ENCODE measurements around the gene RGPD3. TPM values are rescaled to one million over a fixed set of nuclear protein-coding genes. Genes with fewer than 3 reads are reported as not detected.
"Not testable (repeated sequence)": the region's sequence is repeated elsewhere in the genome, so short reads cannot be mapped to it uniquely, and the experiment has no call there.

RGPD3 gene
- total RNA-seq = under 1 TPM; 0.05 to 0.14 TPM

DNA sequence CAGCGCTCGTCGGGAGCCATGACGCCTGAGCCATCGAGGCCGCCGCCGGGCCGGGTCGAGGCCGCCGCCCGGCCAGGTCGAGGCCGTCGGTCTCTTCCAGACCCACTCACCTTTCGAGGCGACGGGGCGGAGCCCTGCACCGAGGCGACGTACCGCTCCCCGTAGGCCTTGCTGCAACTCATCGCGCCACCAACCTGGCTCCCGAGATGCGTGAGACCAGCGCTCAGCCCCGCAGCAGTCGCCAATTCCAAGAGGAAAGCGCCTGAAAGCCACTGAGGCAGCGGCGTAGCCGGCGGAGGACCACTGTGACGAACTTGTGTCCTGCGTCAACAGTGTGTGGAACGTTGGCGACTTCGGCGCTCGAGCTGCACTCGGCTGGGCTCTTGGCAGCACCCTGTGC is at the start of gene RGPD3:
RGPD3 (minus strand) TSS at position 307 of the 400 bp plus-strand sequence; CDS start at position 182, 125 bp downstream.
- ATAC-seq; intact Hi-C loops (cut with DNase I, micrococcal nuclease); H3K36me3 Mint-ChIP-seq (ENCODE audit: low read depth); POLR2A ChIA-PET; H3K4me1 Mint-ChIP-seq; H3K27ac Mint-ChIP-seq; DNase-seq; CTCF ChIA-PET; H3K27me3 Mint-ChIP-seq; H3K9me3 Mint-ChIP-seq (ENCODE audit: low read depth); H3K4me3 Mint-ChIP-seq: not testable (repeated sequence)

DNA sequence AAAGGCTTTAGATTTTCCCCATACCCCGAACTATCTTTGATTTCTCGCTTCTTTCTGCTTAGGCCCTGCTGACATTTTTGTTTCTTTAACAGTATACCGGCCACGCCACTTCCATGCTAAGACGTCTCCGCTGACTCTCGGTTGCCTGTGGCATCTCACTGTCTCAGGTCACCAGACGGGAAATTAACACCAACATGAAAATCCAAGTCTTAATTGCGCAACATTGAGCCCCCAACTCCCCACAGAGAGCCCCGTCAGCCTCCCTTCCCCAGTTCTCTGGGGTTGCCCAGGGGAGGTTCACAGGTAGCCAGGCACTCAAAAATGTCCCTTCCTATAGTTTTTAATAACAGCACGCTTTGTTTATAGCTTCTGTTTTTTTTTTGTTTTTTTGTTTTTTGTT is 49.1 kb upstream of the RGPD3 start:
- Mint-ChIP-seq H3K4me3 (no peak overlapping the region), H3K4me1 (peaks cover 7% of the 10 kb centered on the region), H3K27me3 (peaks cover 2% of the 10 kb centered on the region), H3K27ac (no peak overlapping the region), H3K9me3 (ENCODE audit: low read depth) (no peaks in the 10 kb centered on the region), H3K36me3 (ENCODE audit: low read depth) (no peaks in the 10 kb centered on the region)
- ChIA-PET POLR2A (no interaction called here), CTCF (no interaction called here)
- ATAC-seq (no peak), DNase-seq (no peak)
- intact Hi-C loops (cut with DNase I, micrococcal nuclease) = no loop called here

GRCh38 chr2:106516864-106517263 is 48.7 kb upstream of the RGPD3 start:
- ATAC-seq (no peak), DNase-seq (no peak)
- Mint-ChIP-seq H3K9me3 (ENCODE audit: low read depth) (no peaks in the 10 kb centered on the region), H3K27me3 (peaks cover 2% of the 10 kb centered on the region), H3K27ac (no peak overlapping the region), H3K4me1 (peaks cover 11% of the 10 kb centered on the region), H3K4me3 (no peak overlapping the region), H3K36me3 (ENCODE audit: low read depth) (no peaks in the 10 kb centered on the region)
- ChIA-PET CTCF (no interaction called here), POLR2A (no interaction called here)
- intact Hi-C loops (cut with DNase I, micrococcal nuclease) = no loop called here

GRCh38 chr2:106516436-106516835 is 48.2 kb upstream of the RGPD3 start:
- Mint-ChIP-seq H3K36me3 (ENCODE audit: low read depth) (no peaks in the 10 kb centered on the region), H3K27me3 (peaks cover 2% of the 10 kb centered on the region), H3K4me3 (no peak overlapping the region), H3K27ac (no peak overlapping the region), H3K4me1 (peaks cover 15% of the 10 kb centered on the region), H3K9me3 (ENCODE audit: low read depth) (no peaks in the 10 kb centered on the region)
- ChIA-PET CTCF (no interaction called here), POLR2A (no interaction called here)
- DNase-seq (no peak), ATAC-seq (no peak)
- intact Hi-C loops (cut with DNase I, micrococcal nuclease) = no loop called here

DNA sequence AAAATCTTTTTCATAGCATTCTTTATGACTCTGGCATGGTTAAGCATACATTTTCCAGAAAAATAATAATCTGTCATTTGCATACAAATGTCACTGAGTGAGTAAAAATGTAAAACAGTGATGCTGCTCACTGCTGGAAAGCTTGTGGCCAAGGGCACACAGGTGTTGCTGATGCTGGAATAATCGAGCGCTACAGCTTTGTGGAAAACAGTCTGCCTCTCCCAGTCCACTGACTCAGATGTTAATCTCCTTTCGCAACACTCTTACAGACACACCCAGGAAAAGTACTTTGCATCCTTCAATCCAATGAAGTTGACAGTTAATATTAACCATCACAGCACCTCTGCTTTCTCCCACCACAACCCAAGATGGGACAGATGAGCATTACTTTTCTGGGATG is 46.6 kb upstream of the RGPD3 start:
- H3K4me1 Mint-ChIP-seq = peaks cover 18% of the 10 kb centered on the region
- H3K9me3 Mint-ChIP-seq (ENCODE audit: low read depth); intact Hi-C loops (cut with DNase I, micrococcal nuclease); H3K36me3 Mint-ChIP-seq (ENCODE audit: low read depth); CTCF ChIA-PET; H3K4me3 Mint-ChIP-seq; H3K27me3 Mint-ChIP-seq: not testable (repeated sequence)
- ATAC-seq (peak; percentile 49), DNase-seq (peak; percentile 10)
- H3K27ac Mint-ChIP-seq = peak overlapping the region; percentile 71
- POLR2A ChIA-PET = interaction anchor here (0.6 kb wide), 1 partner anchor 67 kb away, joined by 4 read pairs; no protein-coding TSS in a partner anchor

DNA sequence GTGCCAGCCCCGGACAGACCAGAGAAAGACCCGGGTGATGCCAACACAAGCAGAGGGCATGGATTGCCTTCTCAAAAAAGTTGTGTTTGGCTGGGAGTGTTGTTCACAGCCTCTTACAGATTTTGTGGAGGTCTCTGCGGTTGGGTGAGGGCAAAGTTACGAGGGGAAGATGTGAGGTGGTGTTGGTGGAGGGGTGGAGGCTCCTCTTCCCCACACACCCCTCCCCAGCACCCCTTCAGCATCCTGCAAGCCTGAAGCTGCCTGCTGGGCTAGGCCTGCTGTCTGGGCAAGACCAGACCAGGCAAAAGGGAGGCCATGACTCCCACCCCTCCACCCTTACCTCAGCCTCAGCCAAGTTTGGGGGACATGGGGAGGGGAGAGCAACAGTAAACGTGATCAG is 45.2 kb upstream of the RGPD3 start:
- DNase-seq; H3K9me3 Mint-ChIP-seq (ENCODE audit: low read depth); H3K27me3 Mint-ChIP-seq; POLR2A ChIA-PET; H3K27ac Mint-ChIP-seq; CTCF ChIA-PET; intact Hi-C loops (cut with DNase I, micrococcal nuclease); ATAC-seq; H3K4me3 Mint-ChIP-seq; H3K36me3 Mint-ChIP-seq (ENCODE audit: low read depth): not testable (repeated sequence)
- H3K4me1 Mint-ChIP-seq = peaks cover 18% of the 10 kb centered on the region

GRCh38 chr2:106511934-106512333 is 43.7 kb upstream of the RGPD3 start:
- H3K36me3 Mint-ChIP-seq (ENCODE audit: low read depth); H3K27me3 Mint-ChIP-seq; CTCF ChIA-PET; H3K27ac Mint-ChIP-seq; H3K4me3 Mint-ChIP-seq; H3K9me3 Mint-ChIP-seq (ENCODE audit: low read depth); intact Hi-C loops (cut with DNase I, micrococcal nuclease); POLR2A ChIA-PET: not testable (repeated sequence)
- DNase-seq (peak; percentile 19), ATAC-seq (peak; percentile 24)
- H3K4me1 Mint-ChIP-seq = peaks cover 22% of the 10 kb centered on the region

GRCh38 chr2:106511476-106511901 is 43.3 kb upstream of the RGPD3 start:
- peak; percentile 79 for ATAC-seq
- H3K9me3 Mint-ChIP-seq (ENCODE audit: low read depth); H3K4me3 Mint-ChIP-seq; POLR2A ChIA-PET; H3K27me3 Mint-ChIP-seq; H3K27ac Mint-ChIP-seq; CTCF ChIA-PET; intact Hi-C loops (cut with DNase I, micrococcal nuclease); H3K36me3 Mint-ChIP-seq (ENCODE audit: low read depth): not testable (repeated sequence)
- DNase-seq = peak; percentile 68
- peaks cover 26% of the 10 kb centered on the region for H3K4me1 Mint-ChIP-seq

DNA sequence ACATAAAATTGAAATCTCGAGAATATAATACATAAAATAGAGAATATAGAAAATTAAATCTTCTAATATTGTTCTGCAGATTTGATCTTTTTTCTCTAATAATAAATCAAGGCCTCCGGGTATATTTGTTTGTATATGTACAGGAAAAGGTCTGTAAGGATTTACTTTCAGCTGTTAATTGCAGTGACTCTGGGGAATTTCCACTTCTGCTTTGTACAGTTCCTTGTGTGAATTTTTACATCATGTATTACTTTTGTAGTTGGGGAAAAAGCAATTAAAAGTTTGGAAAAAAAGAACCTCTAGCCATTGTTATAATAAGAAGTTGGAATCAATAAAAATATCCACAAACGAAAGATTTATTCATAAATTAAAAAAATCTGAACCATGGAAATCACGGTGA is 42.6 kb upstream of the RGPD3 start:
- H3K4me1 Mint-ChIP-seq = peaks cover 26% of the 10 kb centered on the region
- H3K36me3 Mint-ChIP-seq (ENCODE audit: low read depth); intact Hi-C loops (cut with DNase I, micrococcal nuclease); DNase-seq; CTCF ChIA-PET; H3K27ac Mint-ChIP-seq; H3K27me3 Mint-ChIP-seq; ATAC-seq; H3K9me3 Mint-ChIP-seq (ENCODE audit: low read depth); POLR2A ChIA-PET; H3K4me3 Mint-ChIP-seq: not testable (repeated sequence)

DNA sequence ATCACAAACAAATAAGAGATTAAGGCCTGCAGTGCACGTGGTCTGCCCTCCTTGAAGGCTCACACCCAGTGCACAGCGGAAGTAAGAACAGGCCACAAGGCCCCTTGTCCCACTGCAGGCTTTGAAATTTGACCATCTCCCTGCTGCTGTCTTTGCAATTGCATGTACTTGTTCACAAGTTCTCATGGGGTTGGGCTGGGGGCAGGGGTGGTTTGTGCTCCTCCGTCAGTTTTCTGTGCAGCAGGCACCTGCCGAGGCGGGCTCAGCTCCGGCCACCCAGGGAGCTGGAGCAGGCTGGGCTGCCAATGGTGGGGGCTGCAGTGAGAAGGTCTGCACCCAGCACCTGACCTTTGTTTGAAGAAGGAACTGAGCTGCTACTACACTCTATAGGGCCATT is 41.2 kb upstream of the RGPD3 start:
- intact Hi-C loops (cut with DNase I, micrococcal nuclease); CTCF ChIA-PET; H3K9me3 Mint-ChIP-seq (ENCODE audit: low read depth); H3K27me3 Mint-ChIP-seq; H3K4me3 Mint-ChIP-seq; H3K36me3 Mint-ChIP-seq (ENCODE audit: low read depth); POLR2A ChIA-PET; H3K27ac Mint-ChIP-seq; DNase-seq; ATAC-seq: not testable (repeated sequence)
- peaks cover 20% of the 10 kb centered on the region for H3K4me1 Mint-ChIP-seq

DNA sequence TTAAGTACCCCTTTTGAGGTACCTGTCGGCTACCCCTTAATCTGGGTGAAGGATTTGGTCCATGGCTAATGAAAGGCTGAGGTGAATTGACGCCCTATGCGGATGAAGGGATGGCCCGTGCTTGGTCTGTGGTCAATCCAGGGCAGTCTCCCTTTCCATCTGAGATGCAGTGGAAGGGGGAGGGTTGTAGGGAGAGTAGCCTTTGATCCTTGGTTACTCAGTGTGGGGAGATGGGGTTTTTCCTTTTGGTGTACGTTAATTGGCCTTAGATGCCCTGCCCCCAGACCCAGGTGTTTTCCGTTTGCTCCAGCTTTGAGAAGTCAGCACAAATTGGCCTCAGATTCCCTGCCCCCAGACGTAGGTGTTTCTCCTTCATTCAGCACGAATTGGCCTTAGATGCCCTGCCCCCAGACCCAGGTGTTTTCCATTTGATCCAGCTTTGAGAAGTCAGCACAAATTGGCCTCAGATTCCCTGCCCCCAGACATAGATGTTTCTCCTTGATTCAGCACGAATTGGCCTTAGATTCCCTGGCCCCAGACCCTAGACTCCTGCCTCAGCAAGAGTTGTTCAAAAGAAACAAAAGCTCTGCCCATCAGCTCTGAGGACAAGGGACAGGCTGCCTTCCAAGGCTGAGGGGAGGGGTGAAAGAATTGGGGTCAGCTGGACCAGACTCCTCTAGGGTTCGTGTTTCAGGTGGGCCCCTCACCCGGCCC is 40.6 kb upstream of the RGPD3 start:
- CTCF ChIA-PET; H3K9me3 Mint-ChIP-seq (ENCODE audit: low read depth); H3K27ac Mint-ChIP-seq; H3K4me3 Mint-ChIP-seq; H3K36me3 Mint-ChIP-seq (ENCODE audit: low read depth); POLR2A ChIA-PET; H3K27me3 Mint-ChIP-seq; ATAC-seq; DNase-seq; intact Hi-C loops (cut with DNase I, micrococcal nuclease): not testable (repeated sequence)
- peaks cover 20% of the 10 kb centered on the region for H3K4me1 Mint-ChIP-seq

- H3K27ac Mint-ChIP-seq; DNase-seq; H3K4me1 Mint-ChIP-seq; H3K27me3 Mint-ChIP-seq; CTCF ChIA-PET; POLR2A ChIA-PET; ATAC-seq; H3K9me3 Mint-ChIP-seq (ENCODE audit: low read depth); H3K4me3 Mint-ChIP-seq; intact Hi-C loops (cut with DNase I, micrococcal nuclease); H3K36me3 Mint-ChIP-seq (ENCODE audit: low read depth): not testable (repeated sequence)
Measured at GRCh38 chr2:106506002-106506687, 37.9 kb upstream of the RGPD3 start.

Measured in activated CD4-positive, alpha-beta T cell treated with anti-CD3 and anti-CD28 coated beads for 36 hours (primary cell).